Kidney (tissue), 14 donors: ENCODE measurements around the gene LBHD2. TPM values are rescaled to one million over a fixed set of nuclear protein-coding genes. Genes with fewer than 3 reads are reported as not detected.

ENCODE experiments used
- DNase-seq, 5 donors: peaks; one replicate each; pipeline ENCODE4 v3.0.0-alpha.2; 2013 to 2020
- FAIRE-seq: peaks from 2 replicates; lab custom pipeline; 2012; peaks lifted over from hg19 to GRCh38; lab: Jason Lieb, UNC
- H3K27ac ChIP-seq, 2 donors: one replicate each; pipeline ENCODE4 v1.7.0; 2013; ENCODE audit warnings: low read depth in 2 of 2, low read length in 2 of 2, inconsistent platforms in 1 of 2
- H3K27me3 ChIP-seq: one replicate; pipeline ENCODE4 v1.7.1; 2013; ENCODE audit warnings: low read length, inconsistent platforms; ENCODE audit not compliant: control insufficient read depth, insufficient read depth
- H3K36me3 ChIP-seq, 3 donors: one replicate each; pipeline versions ENCODE4 v1.7.0 to v1.7.1; 2013; ENCODE audit warnings: low read length in 3 of 3, control low read depth in 1 of 3, inconsistent platforms in 1 of 3; ENCODE audit not compliant: insufficient read depth in 3 of 3, control insufficient read depth in 2 of 3
- H3K4me1 ChIP-seq, 3 donors: one replicate each; pipeline versions ENCODE4 v1.7.0 to v1.7.1; 2013; ENCODE audit warnings: low read length in 3 of 3, inconsistent platforms in 1 of 3, low read depth in 1 of 3; ENCODE audit not compliant: control insufficient read depth in 2 of 3, insufficient read depth in 2 of 3
- H3K4me3 ChIP-seq, 3 donors: one replicate each; pipeline versions ENCODE4 v1.7.0 to v1.8.1; 2013; ENCODE audit warnings: low read length in 3 of 3, control low read depth in 1 of 3, inconsistent platforms in 1 of 3
- H3K9ac ChIP-seq, 3 donors: one replicate each; pipeline versions ENCODE4 v1.7.0 to v1.7.1; 2013; ENCODE audit warnings: low read length in 3 of 3, control low read depth in 1 of 3, inconsistent platforms in 1 of 3
- H3K9me3 ChIP-seq, 3 donors: one replicate each; pipeline versions ENCODE4 v1.7.0 to v1.7.1; 2013; ENCODE audit warnings: low read length in 3 of 3, control low read depth in 1 of 3, inconsistent platforms in 1 of 3; ENCODE audit not compliant: control insufficient read depth in 2 of 3, insufficient read depth in 1 of 3
- CTCF ChIP-seq: IDR thresholded peaks from 3 replicates; pipeline ENCODE4 v1.5.1; 2012; ENCODE audit warnings: mild to moderate bottlenecking, moderate library complexity, borderline replicate concordance; ENCODE audit not compliant: insufficient read depth; ENCODE audit errors: extremely low read depth
- intact Hi-C: fragments of 100-400 bp; cut with DNase I; formaldehyde crosslinking; loops from one replicate; pipeline ENCODE4 v1.11.1; 2022
- polyA plus RNA-seq: library from polyadenylated mRNA; stranded (reverse); fragments of 350-450 nt; fragmentation: Illumina TruSeq; extraction: RNeasy Lipid Tissue Mini Kit (QIAGEN cat#74804); gene quantifications from one replicate; pipeline ENCODE4 v1.2.3, GENCODE V29; 2014; ENCODE audit warnings: low read depth, low replicate concordance; ENCODE audit not compliant: insufficient read depth
- total RNA-seq: library from RNA; stranded (reverse); fragmentation: NEBNext Ultra II Directional; extraction: Animal tissue kit (Norgen Biotek cat#: 25700); gene quantifications from one replicate; pipeline ENCODE4 v1.2.1, GENCODE V29; 2021
- donor health status: control.
- donor health status: control.
- donor health status: control.
- donor health status: control.
- donor health status: control.
- donor health status: DM: yes; HTN: yes; CAD: no.
- donor health status: Normal renal cell carcinoma (clear cell type).

The LBHD2 gene
- total and polyA plus RNA-seq, 2 donors from 2014 or later, result 0.82 TPM; not detected in 1

DNA sequence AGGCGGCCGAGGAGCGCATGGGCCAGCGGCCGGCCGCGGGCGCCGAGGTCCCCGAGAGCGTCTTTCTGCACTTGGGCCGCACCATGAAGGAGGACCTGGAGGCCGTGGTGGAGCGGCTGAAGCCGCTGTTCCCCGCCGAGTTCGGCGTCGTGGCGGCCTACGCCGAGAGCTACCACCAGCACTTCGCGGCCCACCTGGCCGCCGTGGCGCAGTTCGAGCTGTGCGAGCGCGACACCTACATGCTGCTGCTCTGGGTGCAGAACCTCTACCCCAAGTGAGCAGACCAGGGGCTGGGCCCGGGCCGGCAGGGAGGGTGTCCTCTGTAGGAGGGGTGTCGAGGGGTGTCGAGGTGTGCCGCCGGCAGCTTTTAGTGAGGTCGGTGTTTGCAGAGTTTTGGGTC, 43.3 kb downstream of the LBHD2 start:
- Histone ChIP-seq H3K9me3 (no peaks in the 10 kb centered on the region), H3K4me1 (peaks cover 0 to 72% (median 20%) of the 10 kb centered on the region in 3 donors), H3K9ac (no peak overlapping the region), H3K4me3 (no peak overlapping the region), H3K27ac (no peak overlapping the region), H3K27me3 (no peaks in the 10 kb centered on the region), H3K36me3 (no peaks in the 10 kb centered on the region)
- FAIRE-seq (no peak), DNase-seq (peak in 2 of 5 donors; percentile 76 to 81)
- intact Hi-C loops, result no loop called here
- no peak for TF ChIP-seq CTCF

- no peak overlapping the region for H3K4me3 ChIP-seq
- TF ChIP-seq CTCF, result no peak
- H3K9ac ChIP-seq, result no peak overlapping the region
- peak overlapping the region in 1 of 2 donors; percentile 47 for H3K27ac ChIP-seq
- H3K4me1 ChIP-seq, result peaks cover 0 to 73% (median 15%) of the 10 kb centered on the region in 3 donors
- no peaks in the 10 kb centered on the region for H3K9me3 ChIP-seq
- FAIRE-seq (no peak), DNase-seq (no peak)
- peaks cover 3 to 4% (median 4%) of the 10 kb centered on the region in 3 donors for H3K36me3 ChIP-seq
- no peaks in the 10 kb centered on the region for H3K27me3 ChIP-seq
- intact Hi-C loops, result no loop called here
These were observed 44.0 kb downstream of the LBHD2 start for GRCh38 chr14:103127861-103128598.

- Histone ChIP-seq H3K36me3 (peaks cover 4 to 12% (median 6%) of the 10 kb centered on the region in 3 donors), H3K9me3 (no peaks in the 10 kb centered on the region), H3K9ac (peak overlapping the region in 1 of 3 donors; percentile 26), H3K4me1 (peaks cover 0 to 73% (median 15%) of the 10 kb centered on the region in 3 donors), H3K27ac (peak overlapping the region in 1 of 2 donors; percentile 47), H3K4me3 (no peak overlapping the region), H3K27me3 (no peaks in the 10 kb centered on the region)
- DNase-seq (peak in 1 of 5 donors; percentile 84), FAIRE-seq (no peak)
- TF ChIP-seq CTCF, result no peak
- intact Hi-C loops, result no loop called here
These were observed 44.8 kb downstream of the LBHD2 start for GRCh38 chr14:103128631-103129300.
